Suprapubic skin (tissue), 4 donors: ENCODE data around the gene ADCY9. TPM values are rescaled to one million over a fixed set of nuclear protein-coding genes. Genes with fewer than 3 reads are reported as not detected.
A peak's percentile ranks its signal among the peaks of the same experiment; 100 is the strongest.
"Not testable (repeated sequence)": the region's sequence is repeated elsewhere in the genome, so short reads cannot be mapped to it uniquely, and the experiment has no call there.

Experiments
- DNase-seq, 2 donors: peaks; one replicate each; pipeline ENCODE4 v3.0.0-alpha.2; 2019; ENCODE audit warnings: low spot score in 2 of 2
- H3K27ac ChIP-seq: fragments of 200-600 bp; sonication (generic); one replicate; pipeline ENCODE4 v1.5.1; 2019
- H3K27me3 ChIP-seq: fragments of 200-600 bp; sonication (generic); one replicate; pipeline ENCODE4 v1.5.1; 2019
- H3K36me3 ChIP-seq: fragments of 200-600 bp; sonication (generic); one replicate; pipeline ENCODE4 v1.5.1; 2019
- H3K4me1 ChIP-seq: fragments of 200-600 bp; sonication (generic); one replicate; pipeline ENCODE4 v1.5.1; 2019
- H3K4me3 ChIP-seq: fragments of 200-600 bp; sonication (generic); one replicate; pipeline ENCODE4 v1.5.1; 2019; ENCODE audit warnings: mild to moderate bottlenecking
- H3K9me3 ChIP-seq: fragments of 200-600 bp; sonication (generic); one replicate; pipeline ENCODE4 v1.5.1; 2019
- CTCF ChIP-seq, 2 donors: fragments of 200-600 bp in 1 of 2; fragments of 450-650 bp in 1 of 2; sonication (generic) in 1 of 2; IDR thresholded peaks; one replicate each; pipeline ENCODE4 v1.5.1; 2016 to 2019; ENCODE audit warnings: antibody characterized with exemption in 2 of 2, mild to moderate bottlenecking in 1 of 2, moderate library complexity in 1 of 2
- EP300 ChIP-seq: sonication (generic); formaldehyde crosslinking; IDR thresholded peaks from one replicate; pipeline ENCODE4 v1.6.1; 2017; ENCODE audit warnings: antibody characterized with exemption
- POLR2A ChIP-seq, 2 donors: fragments of 450-650 bp; IDR thresholded peaks; one replicate each; pipeline ENCODE4 v1.6.1; 2017; ENCODE audit warnings: antibody characterized with exemption in 2 of 2, mild to moderate bottlenecking in 2 of 2, moderate library complexity in 2 of 2
- POLR2AphosphoS5 ChIP-seq, 3 donors: sonication (generic); formaldehyde crosslinking; IDR thresholded peaks; one replicate each; pipeline ENCODE4 v1.6.1; 2017; ENCODE audit warnings: antibody characterized with exemption in 3 of 3
- WGBS: methylation state at CpG from one replicate; pipeline ENCODE4 v1.1.5; 2018; 5-methylcytosine and 5-hydroxymethylcytosine counted together
- total RNA-seq, 4 donors: library from RNA; depleted of rRNA; stranded (reverse); fragments of >200 nt; gene quantifications; one replicate each; pipeline ENCODE4 v1.1.0, GENCODE V29; 2016

ADCY9 gene
- total RNA-seq, 4 donors from 2014 or later, result 21.5 to 27.2 (median 26.4) TPM

- Histone ChIP-seq H3K27me3 (no peaks in the 10 kb centered on the region), H3K36me3 (no peaks in the 10 kb centered on the region), H3K9me3 (no peaks in the 10 kb centered on the region), H3K4me1 (peaks cover 24% of the 10 kb centered on the region), H3K27ac (no peak overlapping the region), H3K4me3 (no peak overlapping the region)
- TF ChIP-seq POLR2AphosphoS5 (IDR thresholded peaks at IDR 0.05) (no peak), EP300 (no peak), POLR2A (IDR thresholded peaks at IDR 0.05) (no peak), CTCF (IDR thresholded peaks at IDR 0.05) (no peak)
- DNase-seq, result peak; percentile 20 to 68
- 41% methylated on average over 9 of the region's 11 CpGs for WGBS
These were observed 170.3 kb downstream of the ADCY9 start for GRCh38 chr16:3945751-3946603.

GRCh38 chr16:3944457-3944856, 171.8 kb downstream of the ADCY9 start:
- H3K27me3 ChIP-seq, H3K36me3 ChIP-seq, DNase-seq, H3K27ac ChIP-seq, H3K4me3 ChIP-seq, H3K9me3 ChIP-seq: not testable (repeated sequence)
- 94% methylated on average over 2 of the region's 2 CpGs for WGBS
- H3K4me1 ChIP-seq, result peaks cover 11% of the 10 kb centered on the region

- WGBS, result 96% methylated on average over 4 of the region's 4 CpGs
These were observed 174.1 kb downstream of the ADCY9 start for GRCh38 chr16:3942146-3942545.

GRCh38 chr16:3938843-3939624, 177.2 kb downstream of the ADCY9 start:
- peak overlapping the region; percentile 53 for H3K4me3 ChIP-seq
- 25% methylated on average over 14 of the region's 43 CpGs for WGBS

More at GRCh38 chr16:3942146-3942545, 174.1 kb downstream of the ADCY9 start:
- H3K27ac ChIP-seq, H3K27me3 ChIP-seq, DNase-seq, H3K36me3 ChIP-seq, H3K4me3 ChIP-seq, H3K9me3 ChIP-seq: not testable (repeated sequence)
- H3K4me1 ChIP-seq, result peaks cover 15% of the 10 kb centered on the region

GRCh38 chr16:3938471-3938842, 177.8 kb downstream of the ADCY9 start:
- Histone ChIP-seq H3K36me3 (no peaks in the 10 kb centered on the region), H3K27me3 (no peaks in the 10 kb centered on the region), H3K4me1 (peaks cover 9% of the 10 kb centered on the region), H3K27ac (no peak overlapping the region), H3K4me3 (peak overlapping the region; percentile 53), H3K9me3 (no peaks in the 10 kb centered on the region)
- 50% methylated on average over 19 of the region's 19 CpGs for WGBS
- peak in 1 of 2 donors; percentile 53 for DNase-seq
- TF ChIP-seq EP300, result no peak
- no peak for TF ChIP-seq POLR2A (IDR thresholded peaks at IDR 0.05)
- TF ChIP-seq POLR2AphosphoS5 (IDR thresholded peaks at IDR 0.05), result no peak
- no peak for TF ChIP-seq CTCF (IDR thresholded peaks at IDR 0.05)

More at GRCh38 chr16:3938843-3939624, 177.2 kb downstream of the ADCY9 start:
- Histone ChIP-seq H3K27ac (no peak overlapping the region), H3K36me3 (no peaks in the 10 kb centered on the region), H3K4me1 (peaks cover 9% of the 10 kb centered on the region), H3K9me3 (no peaks in the 10 kb centered on the region), H3K27me3 (no peaks in the 10 kb centered on the region)
- TF ChIP-seq POLR2A (IDR thresholded peaks at IDR 0.05) (no peak), POLR2AphosphoS5 (IDR thresholded peaks at IDR 0.05) (no peak), CTCF (IDR thresholded peaks at IDR 0.05) (peak; percentile 55 to 96), EP300 (no peak)
- peak in 1 of 2 donors; percentile 80 for DNase-seq
